ENCODE measurements around the gene ASTN2. TPM values are rescaled to one million over a fixed set of nuclear protein-coding genes. Genes with fewer than 3 reads are reported as not detected.
A peak's percentile ranks its signal among the peaks of the same experiment; 100 is the strongest.

Gene ASTN2
- total and polyA plus RNA-seq, 9 of the 15 experiments (the other 6 are each of a cell fraction or from before 2014, with no cell fraction given), result 0.56 to 3.5 (median 1.9) TPM

GRCh38 chr9:116459576-116459975 is 955.3 kb downstream of the ASTN2 start (continued):
- TF ChIP-seq, protein P1, sequence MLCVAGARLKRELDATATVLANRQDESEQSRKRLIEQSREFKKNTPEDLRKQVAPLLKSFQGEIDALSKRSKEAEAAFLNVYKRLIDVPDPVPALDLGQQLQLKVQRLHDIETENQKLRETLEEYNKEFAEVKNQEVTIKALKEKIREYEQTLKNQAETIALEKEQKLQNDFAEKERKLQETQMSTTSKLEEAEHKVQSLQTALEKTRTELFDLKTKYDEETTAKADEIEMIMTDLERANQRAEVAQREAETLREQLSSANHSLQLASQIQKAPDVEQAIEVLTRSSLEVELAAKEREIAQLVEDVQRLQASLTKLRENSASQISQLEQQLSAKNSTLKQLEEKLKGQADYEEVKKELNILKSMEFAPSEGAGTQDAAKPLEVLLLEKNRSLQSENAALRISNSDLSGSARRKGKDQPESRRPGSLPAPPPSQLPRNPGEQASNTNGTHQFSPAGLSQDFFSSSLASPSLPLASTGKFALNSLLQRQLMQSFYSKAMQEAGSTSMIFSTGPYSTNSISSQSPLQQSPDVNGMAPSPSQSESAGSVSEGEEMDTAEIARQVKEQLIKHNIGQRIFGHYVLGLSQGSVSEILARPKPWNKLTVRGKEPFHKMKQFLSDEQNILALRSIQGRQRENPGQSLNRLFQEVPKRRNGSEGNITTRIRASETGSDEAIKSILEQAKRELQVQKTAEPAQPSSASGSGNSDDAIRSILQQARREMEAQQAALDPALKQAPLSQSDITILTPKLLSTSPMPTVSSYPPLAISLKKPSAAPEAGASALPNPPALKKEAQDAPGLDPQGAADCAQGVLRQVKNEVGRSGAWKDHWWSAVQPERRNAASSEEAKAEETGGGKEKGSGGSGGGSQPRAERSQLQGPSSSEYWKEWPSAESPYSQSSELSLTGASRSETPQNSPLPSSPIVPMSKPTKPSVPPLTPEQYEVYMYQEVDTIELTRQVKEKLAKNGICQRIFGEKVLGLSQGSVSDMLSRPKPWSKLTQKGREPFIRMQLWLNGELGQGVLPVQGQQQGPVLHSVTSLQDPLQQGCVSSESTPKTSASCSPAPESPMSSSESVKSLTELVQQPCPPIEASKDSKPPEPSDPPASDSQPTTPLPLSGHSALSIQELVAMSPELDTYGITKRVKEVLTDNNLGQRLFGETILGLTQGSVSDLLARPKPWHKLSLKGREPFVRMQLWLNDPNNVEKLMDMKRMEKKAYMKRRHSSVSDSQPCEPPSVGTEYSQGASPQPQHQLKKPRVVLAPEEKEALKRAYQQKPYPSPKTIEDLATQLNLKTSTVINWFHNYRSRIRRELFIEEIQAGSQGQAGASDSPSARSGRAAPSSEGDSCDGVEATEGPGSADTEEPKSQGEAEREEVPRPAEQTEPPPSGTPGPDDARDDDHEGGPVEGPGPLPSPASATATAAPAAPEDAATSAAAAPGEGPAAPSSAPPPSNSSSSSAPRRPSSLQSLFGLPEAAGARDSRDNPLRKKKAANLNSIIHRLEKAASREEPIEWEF (CRISPR knock-in tag; IDR thresholded peaks at IDR 0.05), result peak; percentile 63; the same call in 1 of the 2 replicates
- TF ChIP-seq ZHX1 (conservative IDR thresholded peaks at IDR 0.05; ENCODE audit: low read length) (no peak), CAMTA2 (CRISPR knock-in tag; conservative IDR thresholded peaks at IDR 0.05) (no peak), E2F4 (CRISPR knock-in tag; IDR thresholded peaks at IDR 0.05; ENCODE audit: low read depth) (no peak), ZC3H4 (CRISPR knock-in tag; IDR thresholded peaks at IDR 0.05; ENCODE audit: borderline replicate concordance) (no peak), MAFG (tag; conservative IDR thresholded peaks at IDR 0.05) (no peak), RBM22 (IDR thresholded peaks at IDR 0.05; ENCODE audit: low read depth, low read length, poor library complexity, severe bottlenecking) (no peak), ZBTB8A (IDR thresholded peaks at IDR 0.05; ENCODE audit: partially characterized antibody) (no peak), MXD1 (CRISPR knock-in tag; IDR thresholded peaks at IDR 0.05; ENCODE audit: borderline replicate concordance, poor library complexity, severe bottlenecking) (no peak), CBX3 (IDR thresholded peaks at IDR 0.05; ENCODE audit: borderline replicate concordance in 1 of 2, low read length in 2 of 2) (peak in 1 of 2 experiments; percentile 51; a peak in 1 of 3 replicates), ZNF655 (CRISPR knock-in tag; IDR thresholded peaks at IDR 0.05) (no peak), MED1 (CRISPR knock-in tag; IDR thresholded peaks at IDR 0.05; ENCODE audit: borderline replicate concordance) (no peak), CXXC5 (CRISPR knock-in tag; IDR thresholded peaks at IDR 0.05) (peak; percentile 15; the same call in 1 of the 2 replicates), ZNF436 (CRISPR knock-in tag; IDR thresholded peaks at IDR 0.05) (no peak), HDAC3 (IDR thresholded peaks at IDR 0.05; ENCODE audit: borderline replicate concordance, partially characterized antibody) (no peak)

All from K562 (cell line).